ENCODE results near the gene DNAH17.

DNAH17 gene

DNA sequence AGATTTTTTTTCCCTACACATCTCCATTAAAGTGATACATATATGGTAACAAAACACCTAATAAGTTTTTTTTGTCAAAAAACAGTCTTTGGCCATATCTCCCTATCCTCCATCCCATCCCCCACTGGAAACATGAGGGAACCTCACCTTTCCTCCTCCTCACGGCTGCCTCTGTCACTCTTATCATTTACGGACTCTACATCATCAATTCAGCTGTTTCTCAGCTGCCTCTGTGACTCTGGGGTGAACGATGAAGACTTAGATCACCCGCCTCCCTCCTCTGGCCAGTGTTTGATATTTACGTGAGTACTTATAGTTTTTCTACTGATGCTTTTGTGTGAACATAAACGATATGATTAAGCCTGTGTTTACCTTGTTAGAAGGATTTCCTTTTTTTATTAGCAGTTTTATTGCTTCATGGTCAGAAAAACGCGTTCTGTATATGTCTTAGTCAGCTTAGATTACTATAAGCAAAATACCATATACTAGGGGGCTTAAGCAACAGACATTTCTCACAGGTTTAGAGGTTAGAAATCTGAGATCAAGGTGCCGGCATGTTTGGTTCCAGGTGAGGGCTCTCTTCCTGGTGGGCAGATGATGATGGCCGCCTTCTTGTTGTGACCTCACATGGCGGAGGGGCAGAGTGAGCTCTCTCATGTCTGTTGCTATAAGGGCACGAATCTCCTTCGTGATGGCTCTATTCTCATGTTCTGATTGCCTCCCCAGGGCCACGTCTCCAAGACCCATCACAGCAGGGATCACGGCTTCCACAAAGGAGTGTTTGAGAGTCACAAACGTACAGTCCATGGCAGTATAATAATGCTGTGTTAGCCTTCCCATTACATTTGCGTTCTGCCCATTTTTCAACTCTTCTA lies 32.1 kb downstream of the DNAH17 start:
- DNase-seq (ENCODE audit: low read depth in 3 of 3) = no peak

DNA sequence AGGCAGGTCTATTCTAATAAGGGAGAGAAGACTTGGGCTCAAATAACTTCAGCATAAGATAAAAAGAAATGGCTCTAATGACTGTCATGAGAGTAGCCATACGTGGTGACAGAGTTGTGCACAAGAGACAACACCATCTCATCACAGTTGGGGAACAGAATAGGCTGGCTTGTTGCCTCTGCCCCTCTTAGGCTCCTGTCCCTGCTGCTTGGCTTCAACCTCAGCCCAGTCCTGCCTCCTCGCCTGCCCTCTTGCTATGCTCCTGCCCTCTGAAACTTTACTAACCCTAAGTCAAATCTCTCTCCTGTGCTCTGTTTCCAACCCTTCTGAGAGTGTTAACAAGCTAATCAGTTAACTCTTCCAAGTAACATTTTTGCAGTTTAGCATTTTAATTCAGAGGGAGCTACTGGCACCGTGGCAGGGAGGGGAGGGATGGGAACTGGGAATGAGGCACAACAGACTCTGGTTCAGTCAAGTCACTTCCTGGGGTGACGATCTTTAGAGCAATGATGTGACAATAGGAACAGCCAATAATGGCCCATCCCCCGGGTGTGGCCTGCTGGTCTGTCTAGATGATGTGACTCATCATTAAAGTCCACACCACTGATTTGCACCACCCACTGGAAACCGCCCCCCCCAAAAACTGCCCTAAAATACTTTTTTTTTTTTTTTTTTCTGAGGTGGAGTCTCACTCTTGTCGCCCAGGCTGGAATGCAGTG lies 35.5 kb downstream of the DNAH17 start:
- no peak for DNase-seq (ENCODE audit: low read depth in 3 of 3)

DNA sequence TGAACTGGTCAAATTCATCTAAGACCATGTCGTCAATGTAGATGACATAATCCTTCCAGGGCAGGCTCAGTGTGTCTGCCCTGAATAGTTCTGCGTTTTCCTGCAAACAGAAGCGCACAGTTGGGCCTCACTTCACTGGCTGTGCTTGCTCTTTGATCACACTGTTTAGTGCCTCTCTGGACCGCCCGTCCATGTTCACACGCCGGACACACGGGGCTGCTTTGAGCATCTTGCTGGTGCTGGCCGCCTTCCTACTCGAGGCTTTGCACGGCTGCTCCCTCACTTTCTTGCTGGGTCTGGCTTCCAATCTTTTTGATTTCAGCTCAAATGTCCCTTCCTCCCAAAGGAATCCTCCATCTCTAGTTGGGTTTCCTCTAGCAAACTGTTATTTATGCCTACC lies 37.4 kb downstream of the DNAH17 start:
- no peak for DNase-seq (ENCODE audit: low read depth in 3 of 3)

DNA sequence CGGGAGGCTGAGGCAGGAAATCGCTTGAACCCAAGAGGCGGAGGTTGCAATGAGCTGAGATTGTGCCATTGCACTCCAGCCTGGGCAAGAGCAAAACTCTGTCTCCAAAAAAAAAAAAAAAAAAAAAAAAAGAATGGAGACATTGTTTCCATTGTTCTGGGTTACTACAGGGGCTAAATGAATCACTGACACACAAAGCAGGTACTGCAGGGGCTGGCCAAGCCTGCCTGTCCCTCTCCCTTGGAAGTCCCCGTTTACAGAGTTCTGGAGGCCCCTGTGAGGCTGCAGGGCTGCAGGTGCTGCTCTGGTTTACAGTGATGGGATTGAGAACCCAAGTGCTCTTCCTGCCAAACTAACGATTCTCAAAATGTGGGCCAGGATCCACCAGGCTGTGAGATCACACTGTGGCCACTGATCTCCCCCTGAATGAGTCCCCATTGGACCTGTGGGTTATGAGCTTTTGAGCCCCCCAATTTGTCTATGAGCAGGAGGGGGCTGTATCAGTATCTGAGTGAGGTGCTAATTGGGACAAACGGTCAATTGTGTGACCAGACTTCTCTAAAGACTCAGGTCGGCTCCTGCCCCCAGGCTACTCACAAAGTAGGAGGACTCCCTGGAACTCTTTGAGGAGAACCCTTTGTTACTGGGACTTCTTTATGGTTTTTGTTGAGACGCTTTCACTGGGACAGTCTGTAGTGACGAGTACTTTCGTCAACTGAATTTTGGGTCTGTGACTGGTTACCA lies 39.0 kb downstream of the DNAH17 start:
- DNase-seq (ENCODE audit: low read depth in 3 of 3) = peak in 1 of 3 experiments; percentile 26

DNA sequence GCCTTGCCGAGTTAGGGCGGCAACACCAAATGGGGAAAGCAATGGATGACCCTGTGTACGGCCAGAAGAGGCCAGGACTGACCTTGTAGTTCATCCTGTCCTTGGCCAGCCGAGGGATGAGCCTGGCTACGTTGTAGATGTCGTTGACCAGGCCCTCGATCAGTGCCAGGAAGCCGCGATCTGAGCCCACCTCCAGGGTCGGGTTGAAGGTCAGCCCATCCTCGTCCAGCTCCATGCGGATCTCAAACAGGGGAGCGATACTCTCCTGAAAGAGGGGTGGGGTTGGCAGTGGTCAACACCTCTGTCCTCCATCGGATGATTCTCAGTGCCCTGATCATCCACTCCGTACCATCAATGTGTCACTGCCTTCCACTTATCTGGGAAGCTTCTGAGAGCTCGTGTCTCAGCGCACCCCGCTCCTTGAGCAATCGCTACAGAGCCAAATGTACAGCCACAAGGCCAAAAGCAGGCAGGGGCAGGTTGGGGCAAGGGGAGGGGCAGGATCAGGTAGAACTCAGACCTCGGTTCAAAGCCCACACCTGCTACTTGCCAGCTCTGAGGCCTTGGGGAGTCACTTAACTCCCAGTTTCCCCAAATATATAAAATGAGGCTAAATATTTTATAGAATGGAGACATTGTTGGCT lies 39.9 kb downstream of the DNAH17 start:
- DNase-seq (ENCODE audit: low read depth in 3 of 3) = no peak

DNA sequence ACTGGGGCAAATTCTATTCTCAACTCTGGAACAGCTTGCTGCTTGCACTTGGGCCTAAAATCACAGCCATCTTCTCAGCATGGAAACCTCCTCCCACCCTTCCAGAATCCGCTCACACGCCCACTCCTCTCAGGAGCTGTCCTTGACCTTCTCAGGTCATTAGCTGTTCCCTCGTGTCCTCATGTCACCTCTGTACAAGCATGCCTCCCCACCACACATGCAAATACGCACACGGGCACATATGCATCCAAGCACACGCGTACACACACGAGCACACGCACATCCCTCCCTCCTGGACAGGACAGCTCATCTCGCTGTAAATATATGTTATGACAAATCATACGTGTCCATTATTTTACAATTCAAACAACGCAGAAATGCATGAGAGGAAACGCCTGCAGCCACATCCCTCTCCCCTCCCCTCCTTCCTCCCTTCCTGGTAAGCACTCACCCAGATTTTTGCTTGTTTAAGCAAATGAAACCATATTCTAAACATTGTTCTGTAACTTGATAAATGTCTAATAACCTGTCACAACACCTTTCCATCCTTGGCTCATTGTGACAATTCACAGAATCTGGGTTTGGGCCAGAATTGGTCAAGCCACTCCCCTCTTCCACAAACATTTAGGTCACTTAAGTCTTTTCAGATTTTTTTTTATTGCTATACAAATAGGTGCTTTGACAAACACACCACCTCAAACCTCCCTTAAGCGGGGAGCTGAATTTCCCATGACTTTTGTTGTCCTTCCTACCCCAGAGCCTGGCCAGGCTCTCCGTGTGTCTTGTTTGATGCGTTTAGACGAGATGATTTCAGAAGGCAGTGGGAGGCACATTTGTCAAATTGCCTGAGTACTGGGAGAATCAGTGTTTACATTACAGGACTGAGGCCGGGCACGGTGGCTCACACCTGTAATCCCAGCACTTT lies 41.7 kb downstream of the DNAH17 start:
- no peak for DNase-seq (ENCODE audit: low read depth in 3 of 3)

DNA sequence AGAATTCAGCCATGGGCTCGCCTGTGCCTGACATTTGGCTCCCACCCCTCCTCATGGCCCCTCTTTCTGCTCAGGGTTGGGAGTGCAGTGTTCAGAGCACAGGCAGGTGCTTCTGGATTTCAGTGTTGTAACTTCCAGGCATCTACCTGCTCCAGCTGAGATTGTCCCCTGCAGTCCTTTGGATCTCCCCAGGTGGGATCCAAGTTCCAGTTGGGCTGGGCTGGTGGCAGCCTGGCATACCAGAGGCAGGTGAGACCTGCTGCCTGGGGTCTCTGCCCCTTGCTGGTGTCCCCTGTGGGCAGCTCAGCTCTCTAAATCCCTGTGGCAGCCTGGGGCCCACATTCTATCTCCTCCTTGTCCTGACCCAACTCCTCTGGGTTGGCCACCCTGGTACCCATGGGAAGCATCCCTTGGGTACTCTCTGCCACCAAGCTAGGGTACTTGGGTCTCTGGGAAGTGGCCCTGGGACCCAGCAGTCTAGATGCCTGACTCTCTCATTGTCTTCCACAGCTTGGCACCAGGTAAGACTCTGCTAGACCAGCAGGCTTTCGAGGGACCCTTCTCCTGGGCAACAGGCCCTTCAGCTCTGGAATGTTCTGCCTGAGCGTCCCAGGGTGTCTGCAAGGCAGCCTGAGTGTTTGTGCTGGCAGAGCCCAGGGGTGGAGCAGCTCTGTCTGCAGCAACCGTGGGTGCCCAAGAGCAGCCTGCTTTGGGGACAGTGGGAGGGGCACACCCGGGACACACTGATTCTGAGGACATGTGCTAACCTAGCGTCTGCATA lies 42.5 kb downstream of the DNAH17 start:
- DNase-seq (ENCODE audit: low read depth in 3 of 3) = no peak

DNA sequence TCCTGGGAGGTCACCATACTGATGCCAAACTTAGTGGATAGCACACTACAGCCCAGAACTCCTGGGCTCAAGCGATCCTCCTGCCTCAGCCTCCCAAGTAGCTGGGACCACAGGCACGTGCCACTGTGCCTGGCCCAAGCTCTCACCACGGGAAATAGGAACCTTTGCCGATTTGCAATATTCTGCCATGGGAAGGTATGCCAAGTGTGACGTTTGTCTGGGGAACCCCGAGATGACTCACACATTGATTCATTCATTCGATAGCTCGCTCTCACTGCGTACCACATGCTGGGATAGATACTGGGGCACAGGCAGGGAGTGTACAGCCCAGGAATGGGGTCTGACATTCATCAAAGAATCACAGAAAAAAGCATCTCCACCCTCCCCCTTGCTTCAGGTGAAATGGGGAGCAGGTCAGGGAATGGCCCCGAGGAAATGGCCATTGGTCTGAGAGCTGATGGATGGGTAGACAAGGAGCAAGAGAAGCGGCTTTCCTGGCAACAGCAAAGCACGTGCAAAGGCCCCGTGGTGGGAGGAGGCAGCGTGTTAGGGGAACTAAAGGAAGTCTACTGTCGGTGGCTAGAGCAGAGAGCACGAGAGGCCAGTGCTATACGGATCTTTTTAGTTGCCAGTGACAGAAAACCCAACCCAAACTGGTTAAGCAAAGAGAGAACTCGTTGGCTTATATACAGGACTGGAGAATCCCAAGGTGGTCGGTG lies 44.1 kb downstream of the DNAH17 start:
- DNase-seq (ENCODE audit: low read depth in 3 of 3) = peak in 2 of 3 experiments; percentile 9 to 29

DNA sequence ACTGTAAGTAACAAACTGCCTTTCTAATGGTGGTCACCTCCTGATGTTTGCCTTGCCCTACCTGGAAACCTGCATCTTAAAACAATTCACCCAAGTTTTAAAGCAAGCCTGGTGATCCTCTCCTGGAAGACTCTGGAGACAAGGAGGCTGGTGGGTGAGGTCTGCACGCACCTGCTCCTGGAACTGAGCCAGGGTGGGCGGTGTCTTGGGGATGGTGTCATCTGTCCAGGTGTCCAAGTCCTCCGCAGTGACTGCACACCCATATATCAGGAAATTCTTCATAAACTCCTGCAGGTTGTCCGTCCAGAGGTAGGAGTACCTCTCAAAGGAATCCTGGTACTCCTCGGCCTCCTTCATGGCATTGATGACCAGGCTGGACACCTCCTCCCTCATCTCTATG lies 44.9 kb downstream of the DNAH17 start:
- DNase-seq (ENCODE audit: low read depth in 3 of 3) = no peak

DNA sequence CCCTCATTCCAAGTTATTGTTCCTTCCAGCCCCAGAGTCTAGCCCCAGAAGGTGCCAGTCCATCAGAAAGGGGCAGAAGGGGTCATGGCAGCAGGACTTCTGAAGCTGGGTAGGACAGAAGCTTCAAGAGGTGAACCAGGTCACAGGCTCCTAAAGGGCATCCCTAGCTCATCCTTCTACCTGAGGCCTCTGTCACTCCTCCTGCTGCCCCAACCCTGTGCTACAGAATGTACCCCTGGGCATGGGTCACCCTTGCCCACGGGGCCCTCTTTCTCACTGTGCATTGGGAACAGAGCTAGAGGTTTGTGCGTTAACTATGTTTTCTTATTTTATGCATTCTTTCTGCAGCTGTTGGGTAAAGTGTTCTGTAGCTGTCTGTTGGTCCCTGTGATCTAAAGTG lies 46.5 kb downstream of the DNAH17 start:
- DNase-seq (ENCODE audit: low read depth in 3 of 3) = no peak

DNA sequence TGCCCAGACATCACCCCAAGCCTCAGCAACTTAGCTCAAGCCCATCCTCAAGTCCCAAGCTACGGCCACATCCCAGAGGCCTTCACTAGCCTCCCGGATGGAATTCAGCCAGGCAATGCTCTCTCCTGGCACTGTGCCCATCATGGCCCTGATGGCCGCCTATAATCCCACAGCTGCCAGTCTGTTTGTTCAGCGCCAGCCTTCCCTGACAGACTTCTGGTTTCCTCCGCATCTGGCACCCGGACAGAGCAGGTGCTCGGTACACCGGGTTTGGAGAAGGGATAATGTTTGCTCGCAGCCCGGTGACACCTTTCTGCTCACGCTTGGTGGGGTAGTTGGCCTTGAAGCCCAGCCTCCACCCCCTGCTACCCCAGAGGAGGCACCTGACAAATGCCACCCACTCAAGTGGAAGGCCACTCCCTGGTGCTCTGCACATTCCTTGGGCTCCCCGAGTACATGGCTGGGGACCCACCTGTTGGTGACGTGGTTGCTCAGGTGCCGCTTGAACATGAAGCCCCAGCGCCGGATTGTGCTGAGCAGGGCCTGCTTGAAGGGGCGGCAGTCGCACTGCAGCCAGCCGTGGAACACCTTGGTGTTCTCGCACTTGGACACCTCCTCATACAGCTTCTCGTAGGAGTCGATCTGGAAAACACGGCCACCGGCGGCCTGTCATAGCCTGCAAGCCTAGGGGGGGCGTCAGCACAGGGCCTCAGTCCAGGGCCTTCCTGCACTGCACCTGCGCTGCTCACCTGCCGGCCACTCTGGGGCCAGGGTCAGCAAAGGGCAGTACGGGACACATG lies 47.1 kb downstream of the DNAH17 start:
- DNase-seq (ENCODE audit: low read depth in 3 of 3) = no peak

DNA sequence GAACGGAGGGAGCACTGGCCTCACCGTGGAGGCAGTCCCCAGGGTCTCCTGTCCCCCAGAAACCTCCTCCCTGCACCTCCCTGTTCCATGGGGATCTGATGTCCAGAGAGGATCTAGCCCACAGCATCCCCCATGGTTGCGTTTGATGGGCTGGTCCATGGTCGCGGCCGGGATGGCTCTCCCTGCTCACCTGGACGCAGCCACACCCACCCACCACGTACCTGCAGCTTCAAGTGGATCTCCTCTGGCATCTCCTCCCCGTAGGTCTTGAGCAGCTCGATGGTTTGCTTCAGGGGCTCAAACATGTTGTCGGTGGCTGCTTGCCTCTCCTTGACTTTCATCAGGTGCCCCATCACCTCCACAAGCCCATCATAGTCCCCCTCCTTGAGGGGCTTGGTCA lies 47.9 kb downstream of the DNAH17 start:
- no peak for DNase-seq (ENCODE audit: low read depth in 3 of 3)

DNA sequence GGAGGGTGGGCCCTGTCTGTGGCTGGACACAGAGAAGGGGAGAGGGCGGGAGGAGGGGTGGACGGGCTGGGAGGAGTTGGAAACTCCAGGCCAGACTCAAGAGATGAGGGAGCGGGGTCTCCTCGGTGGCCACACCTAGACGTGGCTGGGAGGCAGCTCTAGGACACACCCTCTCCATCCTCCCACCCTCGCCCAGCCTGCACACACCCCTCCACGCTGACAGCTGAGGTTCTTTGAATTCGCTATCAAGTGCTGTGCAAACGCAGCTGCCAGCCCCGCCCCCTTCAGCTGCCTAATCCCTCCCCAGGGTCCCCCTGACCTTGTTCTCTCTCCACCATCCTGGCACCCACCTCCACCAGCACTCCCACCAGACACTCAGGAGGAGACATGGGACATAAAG lies 48.7 kb downstream of the DNAH17 start:
- DNase-seq (ENCODE audit: low read depth in 3 of 3) = no peak

DNA sequence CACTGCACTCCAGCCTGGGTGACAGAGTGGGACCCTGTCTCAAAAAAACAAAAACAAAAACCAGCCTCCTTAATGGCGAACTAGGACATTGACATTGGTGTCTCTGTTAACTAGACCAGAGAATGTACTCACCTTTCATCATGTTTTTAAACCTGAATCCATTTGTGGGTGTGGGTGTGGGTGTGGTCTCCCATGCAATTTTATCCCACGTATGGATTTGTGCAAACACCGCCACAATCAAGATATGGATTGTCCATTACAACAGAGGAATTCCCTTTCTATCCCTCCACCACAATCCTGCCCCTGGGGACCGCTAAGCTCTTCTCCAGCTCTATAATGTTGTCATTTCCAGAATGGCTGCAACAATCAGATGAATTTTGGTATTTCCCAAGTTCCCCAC lies 49.9 kb downstream of the DNAH17 start:
- no peak for DNase-seq (ENCODE audit: low read depth in 3 of 3)

DNA sequence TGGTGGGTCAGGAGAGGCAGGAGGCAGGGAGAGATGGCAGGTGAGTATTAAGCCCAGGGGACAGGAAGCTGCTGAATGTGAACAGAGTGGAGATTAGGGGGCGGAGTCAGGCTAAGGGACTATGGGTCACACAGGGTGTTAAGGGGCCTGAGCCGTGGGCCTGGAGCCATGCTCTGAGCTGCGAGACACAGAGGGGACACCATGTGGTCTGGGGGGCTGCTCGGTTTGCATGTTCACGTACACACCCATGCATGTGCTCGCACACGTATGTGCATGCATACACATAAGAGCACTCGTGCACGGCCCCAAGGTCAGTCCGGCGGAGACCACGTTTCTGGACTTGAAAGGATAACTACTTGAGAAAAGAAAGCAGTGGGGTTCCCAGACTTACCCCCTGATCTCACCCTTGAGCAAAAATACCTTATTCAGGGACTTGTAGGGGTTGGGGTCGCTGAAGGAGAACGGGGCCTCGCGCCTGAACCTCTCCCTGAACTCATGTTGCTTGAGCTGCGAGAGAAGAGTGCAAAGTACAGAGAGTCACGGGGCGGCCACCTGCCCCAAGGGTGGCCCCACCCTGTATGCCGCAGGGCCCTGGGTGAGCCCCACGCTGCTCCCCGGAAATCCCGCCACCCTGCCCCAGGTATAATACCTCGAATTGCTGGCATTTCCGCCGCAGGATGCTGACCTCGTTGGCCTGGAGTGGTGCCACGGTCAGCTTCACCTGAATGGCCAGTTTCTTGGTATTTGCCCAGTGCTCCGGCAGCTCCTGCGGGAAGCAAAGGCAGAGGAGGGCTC lies 50.8 kb downstream of the DNAH17 start:
- DNase-seq (ENCODE audit: low read depth in 3 of 3) = no peak

DNA sequence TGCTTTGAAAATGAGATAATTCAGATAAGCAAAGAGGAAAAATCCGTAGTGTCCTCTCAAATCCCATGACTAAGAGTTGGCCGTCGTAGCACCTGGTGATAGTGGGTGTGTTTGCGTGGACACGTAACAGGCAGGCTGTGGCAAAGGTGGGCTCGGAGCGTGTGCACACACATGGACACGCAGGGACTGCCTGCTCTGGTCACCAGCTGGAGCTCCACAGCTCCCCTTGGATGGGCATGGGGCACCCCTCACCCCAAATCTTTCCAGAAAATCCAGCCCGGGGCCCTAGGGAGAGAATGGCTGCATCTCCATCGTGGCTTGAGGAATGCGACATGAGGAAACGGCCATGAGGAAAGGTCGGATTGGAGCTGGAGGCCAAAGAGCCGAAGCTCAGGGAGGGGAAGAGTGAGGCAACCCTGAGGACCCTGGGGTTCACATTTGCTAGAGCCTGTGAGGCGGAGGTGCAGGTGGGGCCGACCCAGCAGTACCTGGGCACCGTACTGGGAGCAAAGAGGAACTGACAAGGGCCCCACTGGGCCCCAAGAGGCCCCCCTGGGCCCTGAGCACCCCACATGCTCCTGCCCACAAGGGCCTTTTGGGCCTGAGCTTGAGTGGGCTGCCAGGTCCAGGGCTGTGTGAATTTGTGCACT lies 51.6 kb downstream of the DNAH17 start:
- DNase-seq (ENCODE audit: low read depth in 3 of 3) = no peak

DNA sequence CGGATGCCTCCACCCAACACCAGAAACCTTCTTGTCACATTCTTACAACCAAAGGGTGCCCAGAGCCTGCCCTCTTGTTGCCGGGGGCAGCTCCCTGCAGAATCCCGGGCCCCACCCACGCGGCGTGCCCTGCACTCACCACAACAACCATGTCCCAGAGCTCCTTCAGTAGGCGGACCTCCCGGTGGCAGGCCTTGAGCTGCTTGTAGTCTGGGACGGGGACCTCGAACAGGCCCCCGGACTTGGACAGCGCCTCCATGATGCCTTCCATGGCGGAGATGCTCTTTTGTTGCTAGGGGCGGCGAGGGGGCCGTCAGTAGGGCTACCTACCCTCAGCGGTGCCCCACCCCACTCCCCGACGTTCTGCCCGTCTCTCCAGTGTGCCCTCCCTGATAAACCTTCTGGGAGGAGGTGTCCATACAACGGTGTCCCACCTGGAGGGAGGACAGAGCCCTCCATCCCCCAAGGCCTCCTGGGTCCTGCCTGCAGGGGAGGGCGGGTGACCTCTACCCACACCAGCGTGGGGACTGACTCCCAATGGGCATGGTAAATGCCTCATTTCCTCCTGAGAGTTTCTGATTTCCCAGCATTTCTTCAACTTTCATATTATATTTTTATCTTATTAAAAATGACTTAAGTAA lies 52.2 kb downstream of the DNAH17 start:
- no peak for DNase-seq (ENCODE audit: low read depth in 3 of 3)
